NCI-H2029 treated with DMSO at 0.1 percent for 48 hours (cell line): ENCODE results near the gene ARL4D.
"Not testable (repeated sequence)": the region's sequence is repeated elsewhere in the genome, so short reads cannot be mapped to it uniquely, and the experiment has no call there.

Source experiments
- DNase-seq: peaks from one replicate; lab custom pipeline; 2025; lab: John Stamatoyannopoulos, UW

ARL4D gene

DNA sequence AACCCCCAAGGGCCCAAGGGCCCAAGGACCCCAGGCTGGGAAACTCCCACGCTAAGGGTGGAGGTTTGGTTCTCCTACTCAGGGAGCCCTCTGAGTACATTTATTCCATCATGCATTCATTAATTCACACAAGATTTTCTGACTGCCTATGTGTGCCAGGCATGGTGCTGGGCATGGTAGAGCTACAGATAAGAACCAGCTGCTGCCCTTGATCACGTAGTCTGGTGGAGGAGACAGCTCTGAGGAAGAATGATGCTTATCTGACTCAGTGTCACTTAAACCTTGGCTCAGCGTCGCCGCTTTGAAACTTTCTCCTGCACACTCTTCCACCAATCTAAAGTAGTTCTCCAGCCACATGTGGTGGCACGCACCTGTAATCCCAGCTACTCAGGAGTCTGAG lies 3.6 kb upstream of the ARL4D start:
- no peak for DNase-seq

DNA sequence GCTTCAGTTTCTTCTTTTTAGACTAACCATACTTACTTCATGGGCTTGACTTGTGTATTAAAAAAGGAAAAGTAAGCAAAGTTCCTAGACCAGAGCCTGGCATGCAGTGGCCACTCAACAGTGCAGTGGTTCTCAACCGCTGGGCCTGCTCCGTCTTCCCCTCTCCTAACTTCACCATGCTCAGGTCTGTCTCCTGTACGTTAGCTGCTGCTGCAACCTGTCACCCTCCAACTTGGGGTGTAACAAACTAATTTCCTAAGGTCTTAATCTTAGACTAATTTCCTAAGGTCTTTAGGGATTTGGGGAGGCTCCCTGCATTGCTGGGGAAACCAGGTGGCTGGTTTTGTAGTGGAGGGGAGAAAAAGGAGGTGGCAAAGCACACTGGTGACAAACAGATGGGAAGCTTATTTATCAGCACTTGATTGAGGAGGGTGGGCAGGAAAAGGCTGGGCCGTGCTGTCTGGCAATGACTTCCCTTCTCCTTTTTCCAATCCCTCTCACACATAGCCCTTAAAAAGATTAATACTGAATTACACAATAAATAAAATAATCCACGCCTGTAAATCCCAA lies 2.2 kb upstream of the ARL4D start:
- no peak for DNase-seq

DNA sequence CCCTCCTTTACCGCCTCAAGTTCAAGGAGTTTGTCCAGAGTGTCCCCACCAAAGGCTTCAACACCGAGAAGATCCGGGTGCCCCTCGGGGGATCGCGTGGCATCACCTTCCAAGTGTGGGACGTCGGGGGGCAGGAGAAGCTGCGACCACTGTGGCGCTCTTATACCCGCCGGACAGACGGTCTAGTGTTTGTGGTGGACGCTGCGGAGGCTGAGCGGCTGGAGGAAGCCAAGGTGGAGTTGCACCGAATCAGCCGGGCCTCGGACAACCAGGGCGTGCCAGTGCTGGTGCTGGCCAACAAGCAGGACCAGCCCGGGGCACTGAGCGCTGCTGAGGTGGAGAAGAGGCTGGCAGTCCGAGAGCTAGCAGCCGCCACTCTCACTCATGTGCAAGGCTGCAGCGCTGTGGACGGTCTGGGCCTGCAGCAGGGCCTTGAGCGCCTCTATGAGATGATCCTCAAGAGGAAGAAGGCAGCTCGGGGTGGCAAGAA lies 1.1 kb downstream of the ARL4D start:
- DNase-seq, result no peak

DNA sequence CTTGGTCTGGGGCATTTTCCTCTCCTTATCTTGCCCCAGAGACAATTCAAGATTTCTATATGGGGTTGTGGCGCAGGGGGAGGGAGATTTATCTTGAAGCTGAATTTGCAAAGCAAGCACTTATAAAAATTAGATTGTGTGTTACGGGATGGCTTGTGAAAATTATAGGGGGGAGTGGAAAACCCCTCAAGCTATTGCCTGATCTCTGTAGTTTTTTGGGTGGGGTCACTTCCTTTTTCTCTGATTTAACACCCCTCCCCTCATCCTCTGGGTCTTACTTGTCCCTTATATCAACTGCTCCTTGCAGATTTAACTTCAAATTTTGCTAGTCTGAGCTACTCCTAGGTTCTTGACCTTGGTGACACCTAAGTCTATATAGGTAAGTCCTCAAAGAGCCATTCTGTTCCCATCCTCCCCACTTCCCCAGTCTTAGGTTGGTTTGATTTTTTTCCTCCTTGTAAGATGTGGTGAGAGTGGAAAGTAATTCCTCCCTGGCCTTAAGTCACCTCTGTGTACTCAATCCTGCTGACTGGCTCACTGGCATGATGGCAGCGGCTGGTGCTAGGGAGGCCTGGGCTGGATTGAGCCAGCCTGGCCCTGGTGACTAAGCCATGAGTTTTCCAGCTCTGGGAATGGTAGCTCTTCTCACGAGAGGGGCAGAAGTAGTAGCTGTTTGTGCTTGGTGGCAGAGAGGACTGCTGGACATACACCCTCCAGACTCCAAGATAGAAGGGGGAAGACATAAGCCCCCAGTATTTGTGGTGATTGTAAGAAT lies 2.3 kb downstream of the ARL4D start:
- DNase-seq, result no peak

DNA sequence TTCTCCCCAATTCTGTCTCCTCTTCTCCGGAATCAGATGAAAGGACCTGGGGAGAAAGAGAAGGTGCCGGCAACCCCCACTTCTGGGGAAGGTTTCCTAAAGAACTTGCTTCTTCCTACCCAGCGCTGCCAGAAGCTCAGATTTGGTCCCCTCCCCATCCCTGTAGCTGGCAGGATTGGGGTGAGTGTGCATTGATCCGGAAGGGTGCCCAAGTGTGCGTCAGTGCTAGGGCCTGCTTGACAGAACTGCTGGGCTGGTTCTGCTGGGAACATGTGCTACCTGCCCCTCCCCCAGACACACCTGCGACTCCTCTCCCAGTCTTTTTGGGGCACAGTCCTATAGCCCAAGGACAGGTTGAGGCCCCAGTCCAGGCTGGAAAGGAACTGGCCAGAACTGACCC lies 3.3 kb downstream of the ARL4D start:
- no peak for DNase-seq

DNA sequence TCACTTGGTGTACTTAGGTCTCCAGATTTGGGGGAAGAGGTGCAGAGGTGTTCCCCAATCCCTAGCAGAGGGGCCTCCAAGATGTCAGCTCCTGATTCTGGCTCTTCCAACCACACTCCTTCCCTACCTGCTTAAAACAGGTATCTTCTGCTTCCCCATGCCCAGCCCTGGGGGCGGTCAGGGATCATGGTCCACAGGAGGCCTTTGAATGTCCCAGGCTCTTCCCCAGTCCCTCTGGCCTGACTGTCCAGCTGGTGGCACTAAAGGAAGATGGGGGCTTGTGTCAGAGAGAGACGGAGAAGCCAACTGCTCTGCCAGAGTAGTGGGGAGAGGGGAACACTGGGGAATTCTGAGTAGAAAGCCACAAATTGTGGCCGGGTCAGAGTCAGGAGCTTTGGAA lies 3.8 kb downstream of the ARL4D start:
- DNase-seq, result no peak

DNA sequence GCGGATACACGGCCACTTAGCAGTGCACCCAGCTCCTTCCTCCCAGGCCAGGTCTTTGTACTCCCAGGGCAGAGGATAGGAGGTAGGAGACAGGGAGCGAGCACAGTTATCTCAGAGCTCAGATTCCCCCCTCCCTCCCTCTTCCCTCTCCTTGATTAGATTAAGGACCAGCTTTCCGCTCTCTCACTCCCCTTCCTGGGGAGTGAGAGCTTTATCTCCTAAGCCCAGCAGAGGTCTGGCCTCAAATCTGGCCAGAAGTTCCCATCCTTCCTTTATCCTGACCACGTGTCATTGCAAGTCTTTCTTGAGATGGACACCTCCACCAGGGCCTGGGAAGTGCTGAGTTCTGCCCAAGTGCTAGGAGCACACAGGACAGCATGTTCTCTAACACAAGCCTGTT lies 5.1 kb downstream of the ARL4D start:
- DNase-seq, result no peak

DNA sequence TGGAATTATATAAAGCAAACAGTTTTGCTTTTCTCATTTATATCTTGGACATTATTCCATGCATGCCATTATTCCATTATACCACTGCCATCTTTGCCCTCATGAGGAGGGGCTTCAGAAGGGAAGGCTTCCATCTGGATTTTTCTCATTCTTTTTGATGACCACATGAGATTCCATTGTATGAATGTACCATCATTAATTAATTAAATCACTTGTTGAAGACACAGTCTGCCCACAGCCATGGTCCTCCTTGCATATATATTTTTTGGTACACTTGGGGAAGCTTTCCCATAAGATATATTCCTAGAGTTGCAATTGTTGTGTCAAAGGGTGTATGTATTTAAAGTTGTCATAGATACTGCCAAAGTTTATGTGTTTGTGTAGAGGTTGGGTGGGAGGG lies 7.1 kb downstream of the ARL4D start:
- DNase-seq, result no peak

DNA sequence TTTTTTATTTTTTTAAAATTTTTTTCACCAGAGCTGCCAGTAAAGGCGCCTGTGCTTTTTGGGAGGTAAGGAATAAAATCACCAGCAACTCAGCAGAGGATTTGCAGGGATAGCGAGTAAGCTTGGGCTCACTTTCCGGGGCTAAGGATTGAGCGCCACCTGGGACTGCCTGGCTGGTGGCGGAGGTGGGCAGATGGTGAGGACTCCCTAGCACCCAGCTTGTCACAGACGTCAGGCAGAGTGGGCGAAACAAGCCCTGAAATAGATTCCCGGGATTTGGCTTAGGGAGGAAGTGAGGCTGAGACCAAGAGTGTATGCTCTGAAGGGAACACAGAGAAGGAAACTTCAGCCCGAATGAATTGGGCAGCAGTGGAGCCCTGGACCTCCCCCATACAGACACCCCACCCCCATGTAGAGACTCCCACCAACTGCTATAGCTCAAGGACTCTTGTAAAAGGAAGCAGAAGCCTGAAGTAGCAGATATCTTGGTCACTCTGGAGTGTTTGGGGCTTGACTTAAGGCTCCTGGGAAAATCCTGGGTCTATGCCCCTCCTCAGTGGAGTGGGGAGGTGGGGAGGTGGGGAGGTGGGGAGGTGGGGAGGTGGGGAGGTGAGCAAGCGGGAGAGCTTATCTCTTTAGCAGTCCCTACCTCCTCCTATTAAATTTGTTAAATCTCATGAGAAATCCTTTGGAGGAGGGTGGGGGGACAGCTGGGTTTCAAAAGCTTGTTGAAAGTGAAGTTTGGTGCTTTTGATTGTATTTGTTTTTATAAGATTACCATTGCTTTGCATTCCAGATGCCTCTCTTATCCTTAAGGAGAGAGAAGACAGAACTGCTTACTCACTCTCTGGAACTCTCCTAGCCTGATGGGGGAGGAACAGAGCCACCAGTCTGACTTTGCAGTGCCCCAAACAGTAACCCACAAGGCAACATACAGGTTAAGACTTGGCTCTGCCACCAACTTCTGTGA lies 8.2 kb downstream of the ARL4D start:
- DNase-seq, result no peak

DNA sequence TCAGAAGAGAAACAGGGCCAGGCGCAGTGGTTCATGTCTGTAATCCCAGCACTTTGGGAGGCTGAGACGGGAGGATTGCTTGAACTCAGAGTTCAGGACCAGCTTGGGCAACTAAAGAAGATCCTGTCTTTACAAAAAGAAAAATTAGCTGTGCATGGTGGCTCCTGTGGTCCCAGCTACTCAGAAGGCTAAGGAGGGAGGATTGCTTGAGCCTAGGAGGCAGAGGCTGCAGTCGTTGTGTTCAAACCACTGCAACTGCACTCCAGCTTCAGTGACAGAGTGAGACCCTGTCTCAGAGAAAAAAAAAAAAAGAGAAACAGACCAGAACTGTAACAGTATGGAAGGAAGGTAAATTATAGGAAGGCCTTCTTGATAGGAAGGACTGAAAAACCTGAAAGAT lies 10.3 kb downstream of the ARL4D start:
- DNase-seq, result no peak

DNA sequence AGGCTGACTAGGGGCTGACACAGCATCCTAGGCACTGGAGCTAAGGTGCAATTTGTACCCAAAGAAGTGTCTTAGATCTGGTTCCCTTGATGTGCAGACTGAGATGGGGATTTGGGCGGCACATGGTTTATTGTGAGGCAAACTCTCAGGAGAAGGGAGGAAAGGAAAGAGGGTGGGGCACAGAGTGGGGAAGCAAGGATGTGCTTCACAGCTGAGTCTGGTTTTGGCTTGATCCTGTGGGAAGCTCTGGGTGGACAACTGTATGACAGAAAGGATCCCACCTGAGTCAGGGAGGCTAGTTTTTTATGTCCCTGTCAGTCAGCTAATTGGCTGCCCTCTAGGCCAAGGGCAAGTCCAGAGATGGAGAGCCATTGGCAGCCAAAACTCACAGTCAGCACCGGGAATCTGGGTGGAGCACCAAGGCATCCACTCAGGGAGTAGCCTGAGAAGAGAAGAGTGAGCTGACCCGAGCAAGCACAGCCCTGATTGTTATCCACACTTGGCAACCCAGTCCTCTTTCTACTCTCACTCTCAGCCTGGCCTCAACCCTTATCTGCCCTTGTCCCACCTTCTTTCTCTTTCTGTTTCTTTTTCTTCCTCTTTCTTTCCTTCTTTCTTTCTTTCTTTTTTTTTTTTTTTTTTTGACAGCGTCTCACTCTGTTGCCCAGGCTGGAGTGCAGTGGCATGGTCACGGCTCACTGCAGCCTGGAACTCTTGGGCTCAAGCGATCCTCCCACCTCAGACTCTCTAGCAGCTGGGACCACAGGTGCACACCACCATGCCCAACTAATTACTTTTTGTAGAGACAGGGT lies 12.0 kb downstream of the ARL4D start:
- no peak for DNase-seq

DNA sequence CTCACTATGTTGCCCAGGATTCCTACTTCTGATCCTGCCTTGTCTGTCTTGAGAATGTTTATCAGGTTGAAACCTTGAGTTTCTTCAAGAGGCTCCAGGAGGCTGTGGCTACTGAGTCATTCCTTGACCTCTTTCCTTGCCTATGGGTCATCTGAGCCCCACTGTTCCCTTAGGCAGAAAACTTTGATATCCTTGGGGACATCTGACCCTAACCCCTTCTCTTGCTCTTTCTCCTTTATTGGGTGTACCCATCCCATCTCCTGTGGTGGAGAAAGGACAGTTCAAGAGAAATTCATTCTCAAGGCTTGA lies 12.5 kb downstream of the ARL4D start:
- DNase-seq, result no peak

DNA sequence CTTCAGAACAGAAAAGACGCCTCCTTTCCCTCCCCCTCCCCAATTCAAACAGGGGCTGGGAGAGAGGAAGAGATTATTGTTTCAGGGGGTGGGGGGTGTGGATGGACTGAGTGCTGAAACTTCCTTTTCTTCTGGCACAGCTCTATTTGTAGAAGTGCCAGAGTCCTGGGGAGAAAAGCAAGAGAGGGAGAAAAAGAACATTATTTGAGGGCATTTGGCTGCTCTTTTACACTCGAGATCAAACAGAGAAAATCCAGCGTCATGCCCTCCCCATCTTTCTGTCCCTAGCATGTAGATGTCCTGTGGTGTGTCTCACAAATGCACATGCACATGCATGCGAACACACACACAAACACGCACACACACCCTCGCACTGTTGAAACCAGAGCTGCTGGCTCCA lies 13.0 kb downstream of the ARL4D start:
- DNase-seq, result no peak

DNA sequence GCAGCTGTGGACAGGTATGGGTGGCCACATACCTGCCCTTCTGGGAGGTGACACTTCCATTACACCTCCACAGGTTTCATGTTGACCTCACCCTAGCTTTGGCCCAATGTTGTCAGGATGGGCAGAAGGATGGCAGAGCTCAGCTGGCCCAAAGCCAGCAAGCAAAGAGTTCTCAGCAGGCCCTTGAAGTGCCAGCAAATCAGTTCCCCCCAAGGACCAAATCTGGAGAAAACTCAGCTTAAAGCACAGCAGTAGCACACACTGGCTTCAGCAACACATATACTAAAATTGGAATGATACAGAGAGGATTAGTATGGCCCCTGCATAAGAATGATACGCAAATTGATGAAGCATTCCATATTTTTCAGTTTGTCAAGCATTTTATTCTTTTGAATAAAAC lies 13.4 kb downstream of the ARL4D start:
- DNase-seq, result no peak

DNA sequence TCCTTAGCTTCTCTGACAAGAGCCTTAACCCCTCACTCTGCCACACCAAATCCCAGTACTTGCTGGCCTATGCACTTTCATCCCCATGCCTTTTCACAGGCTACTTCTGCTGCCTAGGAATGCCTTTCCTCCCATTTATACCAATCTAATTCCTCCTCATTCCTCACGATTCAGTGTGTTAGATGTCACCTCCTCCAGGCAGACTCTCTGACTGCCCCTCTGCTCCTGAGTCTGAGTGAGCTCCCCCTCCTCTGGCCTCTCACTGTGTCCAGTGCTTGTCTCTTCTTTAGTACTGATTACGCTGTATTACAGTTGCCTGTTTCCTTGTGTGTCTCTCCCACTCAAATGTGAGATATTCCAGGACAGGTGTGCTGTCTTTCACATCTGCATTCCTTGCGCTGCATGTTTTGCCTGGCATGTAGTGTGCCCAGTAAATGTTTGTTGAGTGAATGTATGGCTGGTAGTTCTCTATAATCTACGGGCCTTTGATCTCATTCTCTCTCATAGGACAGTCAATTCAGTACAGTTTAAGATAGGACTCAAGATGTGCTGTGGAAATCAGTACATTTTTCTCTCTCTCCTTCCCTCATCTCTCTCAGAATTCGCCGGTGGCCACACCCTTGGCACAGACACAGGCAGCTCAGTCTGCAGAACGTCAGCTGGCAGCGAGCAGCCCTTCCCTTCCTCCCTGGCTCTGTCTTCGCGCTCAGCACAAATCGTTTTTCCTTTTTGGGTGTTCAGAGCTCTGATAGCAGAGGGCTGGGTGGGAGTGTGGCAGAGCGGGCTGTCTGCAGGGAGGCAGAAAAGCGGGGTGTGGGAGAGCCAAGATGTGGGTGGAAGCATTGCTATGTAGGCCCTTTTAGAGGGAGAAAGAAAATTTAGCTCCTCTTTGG lies 18.5 kb downstream of the ARL4D start:
- DNase-seq, result no peak

DNA sequence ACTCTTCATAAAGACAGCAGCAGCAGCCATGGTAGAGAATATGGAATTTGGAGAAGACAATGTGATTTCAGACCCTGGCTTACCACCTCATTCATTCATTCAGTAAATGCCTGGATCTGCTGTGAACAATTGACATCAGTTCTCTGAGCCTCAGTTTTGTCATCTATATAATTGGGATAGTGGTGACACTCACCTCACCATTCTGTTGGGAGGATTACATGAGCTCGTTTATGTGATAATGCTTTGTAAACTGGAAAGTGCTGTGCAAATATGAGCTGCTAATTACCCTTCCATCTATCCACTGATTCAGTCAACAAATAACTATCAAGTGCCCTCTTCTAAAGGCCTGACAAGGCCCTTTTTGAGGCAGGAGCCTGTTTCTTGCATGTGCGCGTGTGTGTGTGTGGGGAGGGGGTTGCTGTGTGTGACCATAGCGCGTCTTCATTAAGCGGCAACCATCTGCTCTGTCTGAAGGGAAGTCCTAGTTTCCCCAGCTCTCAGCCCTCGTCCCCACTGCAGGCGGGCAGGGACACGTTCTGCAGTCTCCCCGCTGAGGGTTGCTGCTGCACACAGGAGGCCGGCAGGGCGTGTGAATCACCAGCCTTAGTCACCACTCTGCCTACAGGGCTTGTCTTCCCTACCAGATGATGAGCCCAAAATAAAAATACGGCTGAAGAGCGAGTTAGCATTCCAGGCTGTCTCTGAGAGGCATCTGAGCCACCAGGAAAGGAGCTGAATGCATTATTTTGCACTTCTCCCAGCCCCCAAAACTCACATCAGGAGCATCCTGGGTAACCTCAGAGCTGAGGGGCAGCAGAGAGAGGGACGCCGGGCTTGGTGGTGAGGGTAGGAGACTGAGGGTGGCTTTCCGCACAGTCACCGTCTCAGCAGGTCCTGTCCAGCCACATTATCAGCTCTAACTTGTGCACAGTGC lies 19.9 kb downstream of the ARL4D start:
- DNase-seq, result peak; percentile 17

DNA sequence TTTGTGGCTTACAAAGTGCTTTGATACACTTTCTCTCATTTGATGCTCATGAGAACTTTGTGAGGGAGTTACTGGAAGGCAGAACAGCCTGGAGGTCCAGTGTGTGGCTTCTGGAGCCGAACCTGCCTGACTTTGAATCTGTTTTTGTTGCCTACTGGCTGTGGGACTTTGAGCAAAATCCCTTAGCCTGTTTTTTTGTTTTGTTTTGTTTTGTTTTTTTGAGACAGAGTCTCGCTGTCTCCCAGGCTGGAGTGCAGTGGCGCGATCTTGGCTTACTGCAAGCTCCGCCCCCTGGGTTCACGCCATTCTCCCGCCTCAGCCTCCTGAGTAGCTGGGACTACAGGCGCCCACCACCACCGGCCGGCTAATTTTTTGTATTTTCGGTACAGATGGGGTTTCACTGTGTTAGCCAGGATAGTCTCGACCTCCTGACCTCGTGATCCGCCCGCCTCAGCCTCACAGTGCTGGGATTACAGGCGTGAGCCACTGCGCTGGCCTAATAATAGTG lies 20.6 kb downstream of the ARL4D start:
- not testable (repeated sequence) for DNase-seq

DNA sequence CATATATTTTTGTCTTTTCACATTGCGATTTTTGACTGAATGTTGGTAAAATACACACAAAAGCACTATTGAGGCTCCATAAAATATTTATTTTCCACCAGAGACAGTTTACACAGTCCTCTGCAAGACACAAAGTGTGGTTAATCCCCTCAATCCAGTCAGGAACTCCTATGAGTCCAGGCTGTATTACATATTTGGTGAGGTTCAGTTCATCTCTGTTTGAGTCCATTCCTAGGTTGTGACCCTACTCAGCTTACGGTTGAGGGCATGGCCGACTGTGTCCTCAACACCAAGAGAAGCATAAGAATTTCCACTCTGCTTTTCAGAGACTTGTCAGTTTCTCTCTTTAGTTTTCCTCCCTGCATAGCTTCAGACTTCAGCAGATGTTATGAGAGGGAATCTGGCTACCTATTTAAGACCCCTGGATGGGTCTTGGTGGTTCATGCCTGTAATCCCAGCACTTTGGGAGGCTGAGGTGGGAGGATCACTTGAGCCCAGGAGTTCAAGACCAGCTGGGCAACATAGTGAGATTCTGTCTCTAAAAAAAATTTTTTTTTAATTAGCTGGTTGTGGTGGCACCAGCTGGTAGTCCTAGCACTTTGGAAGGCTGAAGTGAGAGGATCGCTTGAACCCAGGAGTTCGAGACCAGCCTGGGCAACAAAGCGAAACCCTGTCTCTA lies 25.1 kb downstream of the ARL4D start:
- DNase-seq, result no peak
